Caco-2 (cell line): ENCODE results near the gene NOX3. TPM values are rescaled to one million over a fixed set of nuclear protein-coding genes. Genes with fewer than 3 reads are reported as not detected.

ENCODE experiments used
- BruUV-seq: library from RNA; stranded (reverse); fragments of 400-500 nt; replicated peaks from 2 replicates; lab custom pipeline; 2021; lab: Mats Ljungman, UMichigan
- CTCF ChIA-PET: fragments of 300-600 bp; sonication (Branson Sonifier 250); formaldehyde crosslinking; loops from one replicate; lab custom pipeline; 2022; ENCODE audit warnings: antibody characterized with exemption; lab: Charles Lee
- POLR2A ChIA-PET: fragments of 300-600 bp; sonication (Branson Sonifier 250); formaldehyde crosslinking; loops from one replicate; lab custom pipeline; 2022; ENCODE audit warnings: antibody characterized with exemption; lab: Charles Lee
- DNase-seq, 2 experiments: peaks; one replicate each; pipeline versions ENCODE4 v3.0.0 to v3.0.0-alpha.2; 2020 to 2022
- H3K27me3 ChIP-seq: replicated peaks from 2 replicates; pipeline ENCODE4 v1.6.0; 2011; ENCODE audit warnings: low read length; ENCODE audit not compliant: control insufficient read depth, insufficient read depth
- H3K36me3 ChIP-seq: 2 replicates; pipeline ENCODE4 v1.5.1; 2011; ENCODE audit warnings: low read length; ENCODE audit not compliant: control insufficient read depth, insufficient read depth
- H3K4me1 ChIP-seq: fragments of 250-450 bp; sonication (Bioruptor Pico); 2 replicates; pipeline ENCODE4 v1.5.1; 2020; ENCODE audit warnings: mild to moderate bottlenecking
- H3K4me3 ChIP-seq: 2 replicates; pipeline ENCODE4 v1.5.1; 2011; ENCODE audit warnings: low read depth, mild to moderate bottlenecking, control low read depth, low read length
- H3K9me3 ChIP-seq: fragments of 250-450 bp; sonication (Bioruptor Pico); 2 replicates; pipeline ENCODE4 v1.5.1; 2020; ENCODE audit warnings: mild to moderate bottlenecking, moderate library complexity
- H3K27ac Mint-ChIP-seq: one replicate; pipeline ENCODE4 v1.8.0; 2022; ENCODE audit warnings: mixed read lengths; ENCODE audit not compliant: unreplicated experiment
- H3K27me3 Mint-ChIP-seq: one replicate; pipeline ENCODE4 v1.8.0; 2022; ENCODE audit warnings: mixed read lengths; ENCODE audit not compliant: insufficient read depth, unreplicated experiment
- H3K36me3 Mint-ChIP-seq: one replicate; pipeline ENCODE4 v1.8.0; 2022; ENCODE audit warnings: mild to moderate bottlenecking, mixed read lengths; ENCODE audit not compliant: insufficient read depth, unreplicated experiment
- H3K4me1 Mint-ChIP-seq: one replicate; pipeline ENCODE4 v1.8.0; 2022; ENCODE audit warnings: low read depth, mixed read lengths; ENCODE audit not compliant: unreplicated experiment
- H3K4me3 Mint-ChIP-seq: one replicate; pipeline ENCODE4 v1.8.0; 2022; ENCODE audit warnings: mild to moderate bottlenecking, moderate library complexity, mixed read lengths; ENCODE audit not compliant: unreplicated experiment
- H3K9me3 Mint-ChIP-seq: one replicate; pipeline ENCODE4 v1.8.0; 2022; ENCODE audit warnings: mixed read lengths; ENCODE audit not compliant: unreplicated experiment
- CTCF ChIP-seq, 2 experiments: fragments of 200-600 bp in 1 of 2; IDR thresholded peaks; 1 replicate in 1 of 2; 2 replicates in 1 of 2; pipeline versions ENCODE4 v1.5.1 to v1.8.0; 2011 to 2022; ENCODE audit warnings: antibody characterized with exemption in 1 of 2, control low read depth in 1 of 2, inconsistent platforms in 1 of 2, low read depth in 1 of 2, low read length in 1 of 2, mild to moderate bottlenecking in 1 of 2, moderate library complexity in 1 of 2; ENCODE audit not compliant: insufficient read depth in 1 of 2, severe bottlenecking in 1 of 2, unreplicated experiment in 1 of 2
- intact Hi-C: fragments of 100-400 bp; cut with micrococcal nuclease; formaldehyde crosslinking; loops from one replicate; pipeline ENCODE4 v1.10.0; 2022; ENCODE audit not compliant: unreplicated experiment
- total RNA-seq: library from RNA; stranded (reverse); gene quantifications from 2 replicates; pipeline ENCODE4 v1.2.3, GENCODE V29; 2022

NOX3 gene
- total RNA-seq, 1 experiment from 2014 or later = not detected

DNA sequence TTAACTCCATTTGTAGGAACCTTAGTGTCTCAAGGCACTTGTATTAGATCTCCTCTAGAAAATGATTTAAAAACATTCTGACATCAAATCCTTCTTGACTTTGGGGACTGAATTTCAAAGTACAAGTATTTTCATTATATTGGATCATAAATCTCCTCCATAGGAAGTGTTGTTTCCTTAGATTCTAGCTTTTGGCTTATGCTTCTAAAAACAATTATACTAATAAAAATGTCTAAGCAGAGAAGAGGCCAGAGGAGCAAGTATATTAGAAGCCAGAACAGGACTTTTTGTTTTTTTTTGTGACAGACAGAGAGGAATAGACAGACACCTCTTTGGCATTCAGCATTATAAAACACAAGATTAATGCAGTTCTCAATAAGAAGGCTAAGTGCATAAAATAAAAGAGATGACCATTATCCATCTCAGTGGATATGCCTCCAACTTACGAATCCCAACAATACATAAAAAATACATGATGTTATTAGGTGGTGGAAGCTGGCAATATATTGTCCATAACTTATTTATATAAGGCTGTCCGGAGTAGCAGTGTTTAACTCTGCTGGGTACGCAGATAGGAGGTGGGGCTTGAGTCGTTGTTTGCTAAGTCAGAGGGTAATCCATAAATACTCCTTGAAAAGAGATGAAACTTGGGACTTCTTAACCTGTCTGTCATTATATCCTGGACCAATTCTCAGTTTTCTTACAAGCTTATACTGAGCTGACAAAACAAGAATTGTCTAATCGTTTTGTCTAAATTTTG lies 31.9 kb upstream of the NOX3 start:
- ChIA-PET CTCF (interaction anchor here (1.2 kb wide), 1 partner anchor 159 kb away, joined by 5 read pairs; no protein-coding TSS in a partner anchor), POLR2A (interaction anchor here (1.6 kb wide), 1 partner anchor 159 kb away, joined by 3 read pairs; no protein-coding TSS in a partner anchor)
- H3K4me3 Mint-ChIP-seq = no peak overlapping the region
- H3K36me3 Mint-ChIP-seq = no peaks in the 10 kb centered on the region
- Histone ChIP-seq H3K36me3 (no peaks in the 10 kb centered on the region; the same call in 1 of the 2 replicates), H3K9me3 (0 out of 2 replicates have a peak, but pooled peaks cover 3% of the 10 kb centered on the region), H3K27me3 (no peaks in the 10 kb centered on the region), H3K4me1 (peaks cover 33% of the 10 kb centered on the region), H3K4me3 (no peak overlapping the region)
- no peak for DNase-seq
- peaks cover 28% of the 10 kb centered on the region for H3K9me3 Mint-ChIP-seq
- TF ChIP-seq CTCF (IDR thresholded peaks at IDR 0.05; ENCODE audit: insufficient read depth in 1 of 2, low read depth in 1 of 2, low read length in 1 of 2, severe bottlenecking in 1 of 2, unreplicated experiment in 1 of 2) = no peak
- intact Hi-C loops = loop anchor here (2.0 kb wide), 2 partner anchors 43 to 51 kb away; no protein-coding TSS in a partner anchor
- H3K27ac Mint-ChIP-seq = no peak overlapping the region
- H3K27me3 Mint-ChIP-seq = no peaks in the 10 kb centered on the region
- BruUV-seq = no TSS peak
- peaks cover 12% of the 10 kb centered on the region for H3K4me1 Mint-ChIP-seq

GRCh38 chr6:155486721-155487294 lies 31.2 kb upstream of the NOX3 start:
- Mint-ChIP-seq H3K9me3 (peaks cover 29% of the 10 kb centered on the region), H3K27ac (no peak overlapping the region), H3K4me1 (peaks cover 12% of the 10 kb centered on the region), H3K36me3 (no peaks in the 10 kb centered on the region), H3K27me3 (no peaks in the 10 kb centered on the region), H3K4me3 (no peak overlapping the region)
- DNase-seq = peak; percentile 38 to 76
- intact Hi-C loops = loop anchor here (1.0 to 2.0 kb wide), 4 partner anchors 44 to 159 kb away; no protein-coding TSS in a partner anchor
- Histone ChIP-seq H3K4me3 (no peak overlapping the region), H3K9me3 (no peaks in the 10 kb centered on the region), H3K36me3 (no peaks in the 10 kb centered on the region; the same call in 1 of the 2 replicates), H3K4me1 (peaks cover 33% of the 10 kb centered on the region), H3K27me3 (no peaks in the 10 kb centered on the region)
- ChIA-PET POLR2A (interaction anchor here (1.6 kb wide), 1 partner anchor 158 kb away, joined by 3 read pairs; no protein-coding TSS in a partner anchor), CTCF (interaction anchor here (0.8 to 1.2 kb wide), 2 partner anchors 150 to 158 kb away, joined by 3 to 5 read pairs; no protein-coding TSS in a partner anchor)
- TF ChIP-seq CTCF (IDR thresholded peaks at IDR 0.05; ENCODE audit: insufficient read depth in 1 of 2, low read depth in 1 of 2, low read length in 1 of 2, severe bottlenecking in 1 of 2, unreplicated experiment in 1 of 2) = no peak
- no TSS peak for BruUV-seq

GRCh38 chr6:155485756-155486155 lies 30.1 kb upstream of the NOX3 start:
- no TSS peak for BruUV-seq
- Histone ChIP-seq H3K36me3 (no peaks in the 10 kb centered on the region; the same call in 1 of the 2 replicates), H3K9me3 (no peaks in the 10 kb centered on the region), H3K27me3 (no peaks in the 10 kb centered on the region), H3K4me3 (no peak overlapping the region), H3K4me1 (peaks cover 36% of the 10 kb centered on the region)
- CTCF ChIA-PET = no interaction called here
- Mint-ChIP-seq H3K4me1 (peaks cover 15% of the 10 kb centered on the region), H3K27ac (no peak overlapping the region), H3K36me3 (no peaks in the 10 kb centered on the region), H3K9me3 (peaks cover 37% of the 10 kb centered on the region), H3K4me3 (no peak overlapping the region), H3K27me3 (no peaks in the 10 kb centered on the region)
- intact Hi-C loops = loop anchor here (1.0 to 2.0 kb wide), 4 partner anchors 45 to 157 kb away; no protein-coding TSS in a partner anchor
- POLR2A ChIA-PET = no interaction called here
- no peak for DNase-seq
- TF ChIP-seq CTCF (IDR thresholded peaks at IDR 0.05; ENCODE audit: insufficient read depth in 1 of 2, low read depth in 1 of 2, low read length in 1 of 2, severe bottlenecking in 1 of 2, unreplicated experiment in 1 of 2) = no peak
